Panc1 (cell line): ENCODE measurements around the gene NUAK2.

ENCODE experiments used
- POLR2AphosphoS5 ChIP-seq: IDR thresholded peaks from 2 replicates; pipeline ENCODE4 v1.6.1; 2012; ENCODE audit warnings: mild to moderate bottlenecking, low read depth, low read length, moderate library complexity
- TF ChIP-seq, protein P1 (sequence below): fragments of 450-650 bp; IDR thresholded peaks from 2 replicates; pipeline ENCODE4 v1.5.1; 2017; ENCODE audit warnings: mild to moderate bottlenecking

DNA sequence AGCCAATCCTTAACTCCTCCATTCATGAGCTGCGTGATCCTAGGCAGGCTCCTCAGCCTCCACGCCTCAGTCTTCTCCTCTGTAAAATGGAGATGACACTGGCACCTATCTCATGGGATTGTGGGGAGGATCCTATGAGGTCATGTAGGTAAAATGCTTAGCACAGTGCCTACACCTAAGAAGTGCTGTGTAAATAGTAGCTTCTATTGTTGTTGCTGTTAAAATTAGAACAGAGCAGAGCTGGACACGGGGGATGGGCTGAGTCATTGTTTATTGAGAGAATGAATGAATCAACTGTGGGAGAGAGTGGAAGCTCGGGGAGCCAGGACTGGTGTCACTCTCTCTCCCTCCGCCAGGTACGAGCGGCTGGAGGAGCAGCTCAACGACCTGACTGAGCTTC, 50.8 kb downstream of the NUAK2 start:
- TF ChIP-seq, protein P1, sequence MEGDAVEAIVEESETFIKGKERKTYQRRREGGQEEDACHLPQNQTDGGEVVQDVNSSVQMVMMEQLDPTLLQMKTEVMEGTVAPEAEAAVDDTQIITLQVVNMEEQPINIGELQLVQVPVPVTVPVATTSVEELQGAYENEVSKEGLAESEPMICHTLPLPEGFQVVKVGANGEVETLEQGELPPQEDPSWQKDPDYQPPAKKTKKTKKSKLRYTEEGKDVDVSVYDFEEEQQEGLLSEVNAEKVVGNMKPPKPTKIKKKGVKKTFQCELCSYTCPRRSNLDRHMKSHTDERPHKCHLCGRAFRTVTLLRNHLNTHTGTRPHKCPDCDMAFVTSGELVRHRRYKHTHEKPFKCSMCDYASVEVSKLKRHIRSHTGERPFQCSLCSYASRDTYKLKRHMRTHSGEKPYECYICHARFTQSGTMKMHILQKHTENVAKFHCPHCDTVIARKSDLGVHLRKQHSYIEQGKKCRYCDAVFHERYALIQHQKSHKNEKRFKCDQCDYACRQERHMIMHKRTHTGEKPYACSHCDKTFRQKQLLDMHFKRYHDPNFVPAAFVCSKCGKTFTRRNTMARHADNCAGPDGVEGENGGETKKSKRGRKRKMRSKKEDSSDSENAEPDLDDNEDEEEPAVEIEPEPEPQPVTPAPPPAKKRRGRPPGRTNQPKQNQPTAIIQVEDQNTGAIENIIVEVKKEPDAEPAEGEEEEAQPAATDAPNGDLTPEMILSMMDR, result no peak
- no peak for TF ChIP-seq POLR2AphosphoS5
